ENCODE measurements around the gene TESMIN.

Gene TESMIN, protein sequence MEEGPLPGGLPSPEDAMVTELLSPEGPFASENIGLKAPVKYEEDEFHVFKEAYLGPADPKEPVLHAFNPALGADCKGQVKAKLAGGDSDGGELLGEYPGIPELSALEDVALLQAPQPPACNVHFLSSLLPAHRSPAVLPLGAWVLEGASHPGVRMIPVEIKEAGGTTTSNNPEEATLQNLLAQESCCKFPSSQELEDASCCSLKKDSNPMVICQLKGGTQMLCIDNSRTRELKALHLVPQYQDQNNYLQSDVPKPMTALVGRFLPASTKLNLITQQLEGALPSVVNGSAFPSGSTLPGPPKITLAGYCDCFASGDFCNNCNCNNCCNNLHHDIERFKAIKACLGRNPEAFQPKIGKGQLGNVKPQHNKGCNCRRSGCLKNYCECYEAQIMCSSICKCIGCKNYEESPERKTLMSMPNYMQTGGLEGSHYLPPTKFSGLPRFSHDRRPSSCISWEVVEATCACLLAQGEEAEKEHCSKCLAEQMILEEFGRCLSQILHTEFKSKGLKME

DNA sequence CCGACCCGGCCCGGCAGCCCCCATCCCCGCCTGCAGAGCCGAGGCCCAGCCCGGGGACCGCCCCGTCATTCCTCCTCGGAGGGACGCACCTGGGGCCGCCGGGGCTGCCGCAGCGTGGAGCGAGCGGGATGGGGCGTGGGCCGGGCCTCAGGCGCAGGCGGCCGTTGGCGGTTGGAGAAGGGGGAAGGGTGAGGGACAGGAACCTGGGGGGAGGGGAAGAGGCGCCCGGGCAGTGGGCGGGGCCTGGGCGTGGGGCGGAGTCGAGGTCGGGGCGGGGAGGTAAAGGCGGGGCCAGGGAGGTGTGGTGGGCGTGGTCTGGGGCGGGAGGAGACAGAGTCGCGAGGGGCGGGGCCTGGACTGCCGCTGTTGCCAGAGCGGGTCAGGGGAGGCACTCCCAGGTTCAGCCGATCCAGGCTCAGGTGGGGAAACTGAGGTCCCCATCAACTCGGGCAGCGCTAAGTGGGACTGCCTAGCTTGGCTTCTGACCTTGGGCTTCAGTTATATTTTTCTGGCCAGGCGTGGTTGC is at the start of gene TESMIN:
Gene TESMIN, minus strand, starts transcription at position 190 of the 526 bp plus-strand sequence. CDS start 860 bp downstream, outside the sequence.
- DNase-seq (ENCODE audit: low spot score): peak; percentile 41

DNA sequence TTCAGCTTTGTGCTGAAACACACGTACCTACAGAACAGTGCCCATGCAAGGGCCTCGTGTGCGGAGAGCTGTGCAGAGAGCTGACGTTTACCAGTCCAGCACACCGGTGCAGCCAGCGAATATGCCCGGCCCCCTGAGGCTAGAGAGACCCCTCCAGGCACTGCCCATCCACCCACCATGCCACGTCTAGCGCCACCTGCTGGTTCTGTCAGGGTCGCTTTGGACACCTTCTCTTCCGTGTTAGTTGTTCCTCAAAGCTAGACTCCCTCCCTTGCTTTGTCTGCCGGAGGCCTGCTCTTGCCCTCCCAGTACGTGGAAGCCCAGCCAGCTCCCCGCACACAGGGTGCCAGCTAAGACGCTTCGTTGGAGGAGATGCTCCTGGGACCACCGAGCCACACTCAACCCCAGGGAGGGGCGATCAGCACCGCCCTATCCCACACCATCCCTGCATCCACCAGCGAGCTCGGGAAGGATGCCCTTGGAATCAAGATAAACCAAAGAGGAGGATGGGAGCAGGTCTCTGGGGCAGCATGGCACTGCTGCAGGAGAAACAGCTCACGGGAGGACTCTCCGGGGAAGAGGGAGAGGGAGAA is 47.0 kb upstream of the TESMIN start:
- no peak for DNase-seq (ENCODE audit: low spot score)

DNA sequence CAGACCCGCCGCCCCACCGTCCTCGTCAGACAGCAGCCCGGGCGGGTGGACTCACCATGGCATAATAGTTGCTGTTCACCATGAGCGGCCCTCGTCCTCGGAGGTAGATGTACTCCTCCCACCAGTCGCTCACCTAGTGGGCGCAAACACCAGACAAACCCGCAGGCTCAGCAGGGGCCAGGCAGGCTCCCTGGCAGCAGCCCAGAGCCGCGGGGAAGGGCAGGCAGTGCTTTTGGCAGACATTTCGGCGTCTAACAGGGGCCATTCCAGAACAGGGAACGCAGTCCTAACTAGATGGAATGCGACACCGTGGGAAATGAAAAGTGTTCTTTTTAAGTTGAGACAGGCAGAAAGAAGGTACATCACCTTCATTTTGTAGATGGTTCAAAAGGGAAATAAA is 45.5 kb upstream of the TESMIN start:
- DNase-seq (ENCODE audit: low spot score): no peak

DNA sequence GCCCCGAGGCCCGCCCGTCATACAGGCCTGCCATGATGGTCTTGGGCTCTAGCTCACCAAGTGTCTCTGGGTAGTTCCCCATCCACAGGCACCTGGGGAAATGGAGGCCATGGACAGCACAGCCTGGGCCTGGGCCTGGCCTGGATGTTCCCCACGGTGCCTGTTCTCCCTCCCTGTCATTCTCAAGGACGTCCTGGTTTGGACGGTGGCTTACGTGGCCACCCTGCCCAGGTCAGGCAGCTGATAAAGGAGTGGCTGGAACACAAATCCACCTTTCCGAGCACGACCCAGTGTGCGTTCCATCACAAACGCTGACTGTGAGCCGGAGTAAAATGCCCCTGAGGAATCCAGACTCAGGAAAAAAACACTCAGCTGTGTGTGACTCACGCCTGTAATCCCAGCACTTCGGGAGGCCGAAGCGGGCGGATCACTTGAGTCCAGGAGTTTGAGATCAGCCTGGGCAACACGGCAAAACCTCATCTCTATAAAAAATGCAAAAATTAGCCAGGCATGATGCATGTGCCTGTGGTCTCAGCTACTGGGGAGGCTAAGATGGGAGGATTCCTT is 41.2 kb upstream of the TESMIN start:
- no peak for DNase-seq (ENCODE audit: low spot score)

DNA sequence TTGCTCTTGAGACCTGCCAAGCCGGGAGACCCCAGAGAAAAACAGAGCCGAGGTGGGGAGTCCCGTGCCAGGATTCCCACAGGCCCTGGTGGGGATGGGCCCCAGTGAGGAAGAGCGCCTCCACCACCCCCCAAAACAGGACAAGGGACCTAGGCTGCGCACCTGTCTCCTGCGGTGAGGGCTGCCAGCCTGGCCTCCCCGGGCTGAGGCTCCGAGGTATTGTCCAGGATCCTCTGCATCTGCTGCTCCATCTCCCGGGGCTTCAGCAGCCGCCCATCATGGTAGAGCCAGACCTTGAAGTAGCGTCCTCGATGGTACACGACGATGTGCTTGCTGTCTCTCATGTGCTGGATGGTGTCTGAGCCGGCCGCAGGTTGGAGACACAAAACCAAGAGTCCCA is 33.3 kb upstream of the TESMIN start:
- no peak for DNase-seq (ENCODE audit: low spot score)

DNA sequence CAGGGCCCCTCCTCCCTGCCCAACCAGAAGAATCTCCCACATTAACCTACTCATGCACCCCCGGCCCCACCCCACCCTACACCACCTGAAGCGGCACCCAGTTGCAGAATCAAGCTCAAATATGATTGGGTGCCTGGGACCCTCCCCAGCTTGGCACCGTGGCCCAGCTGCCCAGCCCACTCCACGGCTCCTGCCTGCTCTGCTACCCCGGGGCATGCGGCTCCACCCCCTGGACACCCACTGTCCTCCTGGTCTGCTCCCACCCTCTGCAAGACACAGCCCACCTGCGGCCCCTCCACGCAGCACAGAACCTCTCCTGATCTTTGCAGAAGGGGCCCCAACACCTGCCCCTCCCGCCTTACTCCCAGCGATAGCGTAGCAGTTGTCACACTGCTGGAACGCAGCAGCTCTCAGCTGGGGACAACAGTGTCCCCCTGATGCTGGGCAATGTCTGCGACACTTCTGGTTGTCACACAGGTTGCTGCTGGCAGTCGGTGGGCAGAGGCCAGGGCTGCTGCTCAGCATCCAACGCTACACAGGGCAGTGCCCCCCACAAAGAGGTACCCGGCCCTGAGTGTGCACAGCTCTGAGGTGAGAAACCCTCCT is 32.0 kb upstream of the TESMIN start:
- no peak for DNase-seq (ENCODE audit: low spot score)

DNA sequence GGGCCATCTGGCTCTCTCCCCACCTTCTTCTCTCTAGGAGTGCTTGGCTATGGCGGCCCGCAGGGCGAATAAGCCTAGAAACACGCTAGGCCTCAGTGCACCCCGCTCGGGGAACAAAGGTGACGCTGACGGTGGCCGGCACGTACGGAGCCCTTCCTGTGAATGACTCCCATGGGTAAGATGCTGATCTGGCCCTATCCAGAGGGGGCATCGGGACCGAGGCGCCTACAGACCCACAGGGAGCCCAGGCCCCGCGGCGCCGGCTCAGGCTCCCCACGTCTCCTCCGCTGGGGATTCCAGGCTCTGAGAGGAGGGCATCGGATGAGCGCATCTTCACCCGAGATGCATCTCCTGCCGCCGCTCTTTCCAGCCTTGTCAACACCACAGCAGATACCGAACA is 31.4 kb upstream of the TESMIN start:
- no peak for DNase-seq (ENCODE audit: low spot score)

DNA sequence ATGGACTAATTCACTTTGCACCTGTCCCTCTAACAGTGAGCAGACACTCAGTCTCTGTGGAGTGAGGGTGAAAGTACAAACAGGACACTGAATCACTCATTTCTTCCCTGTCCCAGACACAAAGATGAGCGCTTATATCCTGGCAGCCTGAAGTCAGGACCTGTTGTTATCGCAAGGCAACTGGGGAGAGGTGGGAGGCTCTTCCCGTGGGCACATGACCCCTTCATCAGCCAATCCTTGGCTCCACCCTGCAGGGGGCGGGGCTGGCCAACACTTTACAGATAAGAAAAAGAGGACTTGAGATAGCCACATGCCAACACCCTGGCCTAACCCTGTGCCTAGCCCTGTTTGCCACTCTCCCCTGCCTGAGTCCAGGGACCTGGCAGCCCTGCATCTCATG is 29.5 kb upstream of the TESMIN start:
- no peak for DNase-seq (ENCODE audit: low spot score)

DNA sequence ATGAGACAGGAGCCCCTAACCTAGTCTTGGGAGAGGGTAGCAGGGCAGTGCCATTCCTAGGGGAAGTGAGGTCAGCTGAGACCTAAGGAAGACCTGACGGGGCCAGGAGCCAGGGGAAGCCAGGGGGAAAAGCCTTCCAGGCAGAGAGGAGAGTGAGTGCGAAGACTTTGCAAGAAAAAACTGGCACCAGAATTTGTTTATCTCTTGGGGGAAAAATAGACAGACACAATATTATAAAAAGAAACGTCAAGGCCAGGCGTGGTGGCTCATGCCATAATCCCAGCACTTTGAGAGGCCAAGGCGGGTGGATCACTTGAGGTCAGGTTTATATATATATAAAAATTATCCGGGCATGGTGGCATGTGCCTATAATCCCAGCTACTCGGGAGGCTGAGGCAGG is 26.9 kb upstream of the TESMIN start:
- DNase-seq (ENCODE audit: low spot score): no peak

DNA sequence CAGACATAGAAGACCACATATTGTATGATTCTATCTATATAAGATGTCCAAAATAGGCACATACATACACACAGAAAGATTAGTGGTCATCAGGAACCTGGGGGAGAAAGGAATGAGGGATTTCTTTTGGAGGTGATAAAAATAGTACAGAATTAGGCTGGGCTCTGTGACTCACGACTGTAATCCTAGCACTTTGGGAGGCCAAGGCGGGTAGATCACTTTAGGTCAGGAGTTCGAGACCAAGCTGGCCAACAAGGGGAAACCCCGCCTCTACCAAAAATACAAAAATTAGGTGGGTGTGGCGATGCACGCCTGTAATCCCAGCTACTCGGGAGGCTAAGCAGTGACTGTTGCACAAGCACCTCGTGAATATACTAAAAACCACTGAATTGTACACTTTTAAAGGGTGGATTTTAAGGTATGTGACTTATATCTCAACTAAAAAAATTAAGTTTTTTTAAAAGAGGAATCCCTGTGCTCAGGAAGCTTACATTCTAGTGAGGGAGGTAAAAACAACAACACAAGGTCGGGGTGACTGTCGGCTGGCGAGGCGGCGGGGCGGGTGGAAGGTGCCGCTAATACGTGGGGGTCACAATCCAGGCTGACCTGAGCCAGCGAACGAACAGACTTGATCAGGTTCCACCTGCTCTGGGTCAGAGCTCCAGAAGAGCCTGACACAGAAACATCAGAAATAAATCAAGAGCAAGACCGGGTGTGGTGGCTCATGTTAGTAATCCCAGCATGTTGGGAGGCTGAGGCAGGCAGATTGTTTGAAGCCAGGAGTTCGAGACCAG is 25.3 kb upstream of the TESMIN start:
- DNase-seq (ENCODE audit: low spot score): no peak

DNA sequence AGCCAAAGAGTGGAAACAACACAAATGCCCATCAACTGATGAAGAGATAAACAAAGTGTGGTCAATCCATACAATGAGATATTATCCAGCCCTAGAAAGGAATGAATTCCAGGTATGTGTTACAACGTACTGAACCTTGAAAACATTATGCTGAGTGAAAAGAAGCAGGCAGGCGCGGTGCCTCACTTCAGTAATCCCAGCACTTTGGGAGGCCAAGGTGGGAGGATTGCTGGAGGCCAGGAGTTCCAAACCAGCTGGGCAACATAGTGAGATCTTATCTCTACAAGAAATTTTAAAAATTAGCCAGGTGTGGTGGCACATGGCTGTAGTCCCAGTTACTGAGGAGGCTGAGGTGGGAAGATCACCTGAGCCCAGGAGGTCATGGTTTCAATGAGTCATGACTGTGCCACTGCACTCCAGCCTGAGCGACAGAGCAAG is 24.6 kb upstream of the TESMIN start:
- no peak for DNase-seq (ENCODE audit: low spot score)

DNA sequence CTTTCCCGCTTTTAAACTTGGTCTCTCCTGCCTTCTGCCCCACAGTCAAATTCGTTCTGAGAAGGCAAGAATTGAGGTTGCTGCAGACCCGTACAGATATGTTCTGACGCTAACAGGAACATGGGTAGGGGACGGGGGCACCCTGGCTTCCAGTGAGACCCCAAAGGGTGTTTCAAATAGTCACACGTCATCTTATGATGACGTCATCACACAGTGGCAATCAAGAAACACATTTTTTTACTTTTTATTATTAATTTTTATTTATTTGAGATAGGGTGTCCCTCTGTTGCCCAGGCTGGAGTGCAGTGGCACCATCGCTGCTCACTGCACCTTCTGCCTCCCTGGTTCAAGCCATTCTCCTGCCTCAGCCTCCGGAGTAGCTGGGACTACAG is 22.9 kb upstream of the TESMIN start:
- DNase-seq (ENCODE audit: low spot score): no peak

DNA sequence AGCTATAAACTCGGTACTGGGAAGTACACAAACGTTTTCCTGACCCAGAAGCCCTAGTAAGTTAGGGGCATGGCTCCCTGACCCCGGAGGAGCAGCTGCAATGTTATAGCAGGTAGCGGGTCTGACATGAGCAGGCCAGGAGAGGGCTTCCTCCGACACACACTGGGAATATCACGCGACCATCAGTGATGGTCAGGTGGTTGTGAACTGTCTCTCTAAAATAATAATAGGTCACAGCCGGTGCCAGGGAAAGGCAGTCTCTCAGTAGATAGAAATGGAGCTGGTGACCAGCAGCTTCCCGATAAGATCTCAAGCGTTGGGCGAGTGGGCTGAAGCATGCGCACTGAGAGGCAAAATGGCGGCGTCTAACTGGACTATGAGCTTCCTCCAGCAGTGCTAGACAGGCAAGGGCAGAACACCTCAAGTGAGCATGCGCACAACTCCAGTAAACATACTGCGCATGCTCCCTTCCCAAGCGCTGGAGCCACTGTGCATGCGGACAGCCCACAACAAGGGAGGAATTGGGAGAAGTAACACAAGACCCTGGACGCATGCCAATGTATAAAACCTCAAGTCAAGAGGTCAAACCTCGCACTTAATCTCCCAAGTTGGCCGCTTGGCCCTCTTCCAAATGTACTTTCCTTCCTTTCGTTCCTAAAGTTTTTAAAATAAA is 22.3 kb upstream of the TESMIN start:
- DNase-seq (ENCODE audit: low spot score): no peak

DNA sequence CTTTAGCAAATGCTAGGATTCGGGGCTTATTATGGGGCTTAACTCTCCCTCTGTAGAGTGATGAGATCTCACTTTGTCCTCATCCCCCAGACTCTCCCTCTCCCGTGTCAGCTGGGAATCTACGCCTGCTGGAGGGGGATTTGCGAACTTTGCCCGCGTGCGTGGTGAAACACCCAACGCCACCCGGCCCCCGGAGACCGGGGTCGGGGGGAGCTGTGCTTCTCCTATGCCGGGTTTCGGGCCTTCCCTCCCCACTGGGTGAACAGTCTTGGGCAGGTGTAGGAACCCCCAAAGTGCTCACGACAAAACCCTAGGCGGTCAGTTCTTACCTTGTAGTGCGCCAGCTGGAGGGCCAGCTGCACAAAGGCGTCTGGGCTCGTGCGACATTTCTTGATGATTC is 21.6 kb upstream of the TESMIN start:
- no peak for DNase-seq (ENCODE audit: low spot score)

DNA sequence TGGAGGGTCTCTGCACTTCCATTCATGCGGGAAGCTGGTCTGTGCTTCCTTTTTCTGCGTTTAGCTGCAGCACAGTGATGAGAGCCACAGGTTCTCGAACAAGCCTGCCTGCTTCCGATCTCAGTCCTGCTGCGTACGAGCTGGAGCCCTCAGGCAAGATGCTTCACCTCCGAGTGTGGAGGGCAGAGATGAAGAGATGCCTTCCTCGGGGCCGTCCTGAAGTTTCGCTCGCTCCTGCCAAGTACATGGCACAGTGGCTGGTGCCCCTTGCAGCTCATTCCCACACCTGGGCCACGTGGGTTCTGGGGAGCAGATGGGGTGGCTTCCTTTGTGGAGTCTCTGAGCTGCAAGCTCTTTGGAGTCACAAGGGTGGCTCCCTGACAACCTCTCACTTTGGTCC is 19.5 kb upstream of the TESMIN start:
- DNase-seq (ENCODE audit: low spot score): no peak

DNA sequence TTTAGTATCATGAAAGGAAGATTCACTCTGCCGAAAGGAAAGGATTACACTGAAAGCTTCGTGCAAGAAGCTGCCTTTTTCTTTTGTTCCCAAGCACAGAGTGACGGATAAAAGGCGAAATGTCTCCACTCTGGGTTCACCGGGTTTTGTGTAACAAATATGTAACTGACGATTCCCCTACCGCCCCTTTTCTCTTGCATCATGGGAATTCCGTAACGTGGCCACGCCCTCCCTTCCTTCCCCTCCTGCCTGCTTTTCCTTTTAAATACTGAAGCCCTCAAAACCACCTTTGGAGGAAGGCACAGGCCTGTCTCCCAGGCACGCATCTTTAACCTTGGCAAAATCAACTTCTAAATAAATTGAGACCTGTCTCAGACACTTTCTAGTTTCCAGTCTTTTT is 16.4 kb upstream of the TESMIN start:
- no peak for DNase-seq (ENCODE audit: low spot score)

DNA sequence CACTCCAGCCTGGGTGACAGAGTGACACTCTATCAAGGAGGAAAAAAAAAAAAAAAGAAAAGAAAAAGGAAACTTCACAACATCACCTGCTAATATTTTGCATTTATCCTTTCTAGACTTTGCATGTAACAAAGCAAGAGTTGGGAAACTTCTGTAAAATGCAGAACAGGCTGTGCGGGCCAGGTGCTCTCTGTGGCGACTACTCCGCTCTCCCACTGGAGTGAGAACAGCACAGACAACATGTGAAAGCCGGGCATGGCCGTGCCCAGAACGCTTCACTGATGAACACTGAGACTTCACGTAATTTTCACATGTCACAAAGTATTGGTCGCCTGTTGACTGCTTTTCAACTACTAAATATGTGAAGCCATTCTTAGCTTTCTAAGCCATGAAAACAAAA is 15.5 kb upstream of the TESMIN start:
- DNase-seq (ENCODE audit: low spot score): no peak

DNA sequence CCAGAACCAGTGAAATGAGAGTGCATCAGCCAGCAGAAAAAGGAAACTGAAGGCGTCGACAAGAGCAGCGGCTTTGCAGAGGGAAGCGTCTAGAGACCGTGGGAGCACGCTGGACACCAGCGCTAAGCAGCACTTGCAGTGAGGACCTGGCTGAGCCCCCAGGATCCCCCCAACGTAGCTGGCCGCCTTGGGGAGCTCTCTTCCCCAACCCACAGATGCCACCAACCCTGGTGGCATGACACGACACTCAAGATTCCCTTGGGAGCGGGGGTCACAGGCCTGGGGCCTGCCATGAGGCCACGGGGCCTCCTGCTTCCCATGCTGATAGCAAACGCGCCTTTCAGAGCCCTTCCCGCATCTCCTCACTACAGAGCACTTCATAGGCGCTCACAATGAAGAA is 13.4 kb upstream of the TESMIN start:
- no peak for DNase-seq (ENCODE audit: low spot score)

DNA sequence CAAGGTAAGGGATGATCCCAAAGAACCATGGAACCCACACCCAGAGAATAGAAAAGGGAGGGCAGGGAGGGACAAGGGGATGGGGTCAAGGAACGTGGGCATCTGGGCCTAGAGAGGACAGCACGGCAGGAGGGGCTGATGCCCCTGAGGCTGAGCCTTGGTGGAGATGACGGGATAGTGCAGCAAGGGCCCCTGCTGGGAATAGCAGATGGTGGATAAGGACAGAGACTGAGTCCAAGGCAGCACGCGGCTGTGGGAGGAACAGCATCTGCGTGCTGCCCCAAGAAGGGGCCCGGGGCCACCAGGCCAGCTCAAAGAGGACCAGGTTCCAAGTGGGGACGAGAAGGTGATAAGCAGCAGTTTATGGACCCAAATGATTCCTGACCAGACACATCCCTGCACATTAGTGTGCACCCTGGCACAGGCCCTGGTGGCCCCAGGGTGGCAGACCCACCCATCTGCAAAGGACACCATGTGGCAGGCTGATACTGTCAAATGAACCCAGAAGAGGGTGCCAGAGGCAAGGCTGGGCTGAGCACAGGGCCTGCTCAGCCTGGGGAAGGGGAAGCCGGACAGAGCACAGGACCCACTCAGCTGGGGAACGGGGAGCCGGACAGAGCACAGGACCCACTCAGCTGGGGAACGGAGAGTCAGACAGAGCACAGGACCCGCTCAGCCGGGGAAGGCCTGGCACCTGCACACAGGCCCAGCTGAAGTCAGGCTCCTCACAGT is 12.8 kb upstream of the TESMIN start:
- no peak for DNase-seq (ENCODE audit: low spot score)

DNA sequence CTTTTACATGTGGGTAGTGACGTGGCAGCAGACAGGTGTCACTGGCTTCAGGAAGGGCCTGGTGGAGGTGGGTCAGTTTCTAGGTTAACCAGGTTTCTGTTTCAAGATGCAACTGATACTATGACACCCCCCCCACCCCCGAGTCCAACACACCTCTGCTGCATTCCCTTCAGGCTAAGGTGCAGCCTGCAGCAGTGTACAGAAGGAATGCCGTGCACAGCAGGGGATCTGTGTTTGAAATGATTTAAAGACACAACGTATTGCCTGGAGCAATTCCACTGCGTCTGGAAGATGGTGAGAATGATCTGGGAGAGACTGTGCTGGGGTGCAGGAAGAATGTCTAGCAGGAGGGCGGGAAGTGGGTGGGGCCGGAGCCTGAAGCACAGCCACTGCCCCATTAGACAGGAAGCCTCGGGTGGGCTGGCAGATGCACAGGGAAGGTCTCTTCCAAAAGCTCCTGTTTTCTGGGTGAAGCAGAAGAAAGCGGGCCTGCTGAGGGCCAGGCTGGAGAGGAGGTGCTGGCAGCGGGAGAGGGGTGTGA is 11.9 kb upstream of the TESMIN start:
- no peak for DNase-seq (ENCODE audit: low spot score)

Data from putamen (tissue), 1 donor.